ENCODE data around the gene GBE1.
"Not testable (repeated sequence)": the region's sequence is repeated elsewhere in the genome, so short reads cannot be mapped to it uniquely, and the experiment has no call there.

GBE1 gene

DNA sequence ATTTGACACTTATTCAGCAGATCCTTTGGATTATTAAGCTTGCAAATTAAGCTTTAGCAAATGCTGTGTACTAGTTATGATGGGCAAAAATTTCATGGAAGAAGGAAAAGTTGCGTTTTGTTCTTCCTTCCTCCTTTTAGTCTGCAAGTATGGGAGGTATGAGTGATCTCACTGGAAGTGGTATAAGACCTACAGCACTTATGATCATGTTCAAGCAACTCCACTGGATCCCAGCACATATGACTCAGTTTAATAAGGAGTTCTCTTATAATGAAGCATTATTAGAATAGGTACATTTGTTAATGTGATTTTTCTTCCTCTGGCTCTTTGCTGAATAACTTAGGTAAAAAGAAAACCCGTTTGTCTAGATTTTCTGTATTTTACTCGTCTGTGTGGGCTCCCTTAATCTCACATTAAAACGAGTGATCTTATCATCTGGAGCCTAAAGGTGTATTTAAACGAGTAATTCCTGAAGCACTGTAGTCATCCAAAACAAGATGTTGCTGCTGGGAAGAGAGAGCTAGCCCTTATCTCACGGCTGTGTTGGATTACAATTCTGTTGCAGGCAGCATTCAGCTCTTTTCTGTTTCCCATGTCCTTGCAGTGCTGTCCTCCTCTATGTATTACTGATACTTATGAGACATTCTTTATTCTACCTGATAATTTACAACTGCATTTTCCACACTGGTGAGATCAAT lies 264.9 kb downstream of the GBE1 start:
- no peaks in the 10 kb centered on the region for H4K20me1 ChIP-seq (ENCODE audit: insufficient read depth, low read length, poor library complexity, severe bottlenecking)
- H3K9me2 ChIP-seq (replicated peaks; ENCODE audit: low read depth, low read length): no peaks in the 10 kb centered on the region
- H3K9ac ChIP-seq (ENCODE audit: low read depth, low read length, poor library complexity, severe bottlenecking): no peak overlapping the region
- H3K4me1 ChIP-seq (ENCODE audit: insufficient read depth, low read length, poor library complexity, severe bottlenecking): no peaks in the 10 kb centered on the region
- no peaks in the 10 kb centered on the region; the same call in 1 of the 2 replicates for H3K36me3 ChIP-seq (ENCODE audit: insufficient read depth, low read length)
- H3K79me2 ChIP-seq (ENCODE audit: insufficient read depth, low read length): no peaks in the 10 kb centered on the region
- H3K4me2 ChIP-seq (ENCODE audit: low read depth, low read length, poor library complexity, severe bottlenecking): no peak overlapping the region
- no peaks in the 10 kb centered on the region for H3K27me3 ChIP-seq (ENCODE audit: insufficient read depth, low read length, poor library complexity, severe bottlenecking)
- H3K9me3 ChIP-seq (ENCODE audit: insufficient read depth, low read depth, low read length): no peaks in the 10 kb centered on the region
- no peaks in the 10 kb centered on the region for H3F3A ChIP-seq (ENCODE audit: low read depth)
- no peak overlapping the region for H3K4me3 ChIP-seq (ENCODE audit: low read length, poor library complexity, severe bottlenecking)
- TF ChIP-seq CTCF (conservative IDR thresholded peaks at IDR 0.05; ENCODE audit: low read length): no peak
- no peak for TF ChIP-seq EZH2phosphoT487 (IDR thresholded peaks at IDR 0.05; ENCODE audit: borderline replicate concordance)
- H2AFZ ChIP-seq (ENCODE audit: low read length): no peak overlapping the region

DNA sequence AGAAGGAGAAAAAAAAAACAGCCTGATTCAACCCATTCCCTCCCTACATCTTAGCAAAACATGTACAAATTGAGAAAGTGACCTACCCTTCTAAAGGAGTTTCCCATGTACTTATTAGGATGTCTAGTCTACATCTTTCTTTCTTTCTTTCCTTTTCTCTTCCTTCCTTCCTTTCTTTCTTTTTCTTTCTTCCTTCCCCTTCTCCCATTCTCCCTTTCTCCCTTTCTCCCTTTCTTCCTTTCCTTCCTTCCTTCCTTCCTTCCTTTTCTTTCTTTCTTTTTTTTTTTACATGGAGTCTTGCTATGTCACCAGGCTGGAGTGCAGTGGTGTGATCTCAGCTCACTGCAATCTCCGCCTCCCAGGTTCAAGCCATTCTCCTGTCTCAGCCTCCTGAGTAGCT lies 269.0 kb downstream of the GBE1 start:
- H3K27me3 ChIP-seq (ENCODE audit: insufficient read depth, low read length, poor library complexity, severe bottlenecking); H3K9me2 ChIP-seq (replicated peaks; ENCODE audit: low read depth, low read length); H3K4me2 ChIP-seq (ENCODE audit: low read depth, low read length, poor library complexity, severe bottlenecking); H3K79me2 ChIP-seq (ENCODE audit: insufficient read depth, low read length); H4K20me1 ChIP-seq (ENCODE audit: insufficient read depth, low read length, poor library complexity, severe bottlenecking); H3K4me3 ChIP-seq (ENCODE audit: low read length, poor library complexity, severe bottlenecking); H3K36me3 ChIP-seq (ENCODE audit: insufficient read depth, low read length); H2AFZ ChIP-seq (ENCODE audit: low read length); H3K9me3 ChIP-seq (ENCODE audit: insufficient read depth, low read depth, low read length); H3K9ac ChIP-seq (ENCODE audit: low read depth, low read length, poor library complexity, severe bottlenecking); H3F3A ChIP-seq (ENCODE audit: low read depth); H3K4me1 ChIP-seq (ENCODE audit: insufficient read depth, low read length, poor library complexity, severe bottlenecking): not testable (repeated sequence)

GRCh38 chr3:81492040-81492439 lies 269.4 kb downstream of the GBE1 start:
- peaks cover 5% of the 10 kb centered on the region; the same call in 1 of the 2 replicates for H3K36me3 ChIP-seq (ENCODE audit: insufficient read depth, low read length)
- H3K4me3 ChIP-seq (ENCODE audit: low read length, poor library complexity, severe bottlenecking): no peak overlapping the region
- H3K4me1 ChIP-seq (ENCODE audit: insufficient read depth, low read length, poor library complexity, severe bottlenecking): no peaks in the 10 kb centered on the region
- H4K20me1 ChIP-seq (ENCODE audit: insufficient read depth, low read length, poor library complexity, severe bottlenecking): no peaks in the 10 kb centered on the region
- H3K9me3 ChIP-seq (ENCODE audit: insufficient read depth, low read depth, low read length): no peaks in the 10 kb centered on the region
- no peaks in the 10 kb centered on the region for H3K9me2 ChIP-seq (replicated peaks; ENCODE audit: low read depth, low read length)
- no peak overlapping the region for H3K9ac ChIP-seq (ENCODE audit: low read depth, low read length, poor library complexity, severe bottlenecking)
- no peak overlapping the region for H3K4me2 ChIP-seq (ENCODE audit: low read depth, low read length, poor library complexity, severe bottlenecking)
- H3F3A ChIP-seq (ENCODE audit: low read depth): no peaks in the 10 kb centered on the region
- TF ChIP-seq CTCF (conservative IDR thresholded peaks at IDR 0.05; ENCODE audit: low read length) (no peak), EZH2phosphoT487 (IDR thresholded peaks at IDR 0.05; ENCODE audit: borderline replicate concordance) (no peak)
- H2AFZ ChIP-seq (ENCODE audit: low read length): no peak overlapping the region
- no peaks in the 10 kb centered on the region for H3K27me3 ChIP-seq (ENCODE audit: insufficient read depth, low read length, poor library complexity, severe bottlenecking)
- H3K79me2 ChIP-seq (ENCODE audit: insufficient read depth, low read length): no peaks in the 10 kb centered on the region

Measured in Loucy (cell line).